Lower leg skin (tissue), 4 donors: ENCODE measurements around the gene TDP2. TPM values are rescaled to one million over a fixed set of nuclear protein-coding genes. Genes with fewer than 3 reads are reported as not detected.
"Not testable (repeated sequence)": the region's sequence is repeated elsewhere in the genome, so short reads cannot be mapped to it uniquely, and the experiment has no call there.

ENCODE experiments used
- DNase-seq, 2 donors: peaks; one replicate each; pipeline ENCODE4 v3.0.0-alpha.2; 2019; ENCODE audit warnings: low spot score in 2 of 2
- H3K4me3 ChIP-seq: fragments of 200-600 bp; sonication (generic); 2 replicates; pipeline ENCODE4 v1.5.1; 2017; ENCODE audit warnings: mild to moderate bottlenecking, low read depth; ENCODE audit not compliant: poor library complexity, severe bottlenecking
- CTCF ChIP-seq, 3 donors: fragments of 450-650 bp; IDR thresholded peaks; one replicate each; pipeline ENCODE4 v1.5.1; 2016; ENCODE audit warnings: antibody characterized with exemption in 3 of 3, mild to moderate bottlenecking in 3 of 3, moderate library complexity in 2 of 3
- POLR2A ChIP-seq, 2 donors: fragments of 450-650 bp; IDR thresholded peaks; one replicate each; pipeline ENCODE4 v1.6.1; 2016 to 2017; ENCODE audit warnings: antibody characterized with exemption in 2 of 2, mild to moderate bottlenecking in 1 of 2, moderate library complexity in 1 of 2
- WGBS, 2 donors: methylation state at CpG; one replicate each; pipeline ENCODE4 v1.1.5; 2018; 5-methylcytosine and 5-hydroxymethylcytosine counted together
- intact Hi-C: fragments of 100-400 bp; cut with DNase I; formaldehyde crosslinking; loops from one replicate; pipeline ENCODE4 v1.15.0; 2023; ENCODE audit warnings: low total_unique reads
- total RNA-seq, 4 donors: library from RNA; depleted of rRNA; stranded (reverse); fragments of >200 nt; gene quantifications; one replicate each; pipeline ENCODE4 v1.1.0, GENCODE V29; 2016

TDP2 gene
- total RNA-seq, 4 donors from 2014 or later, result 25.3 to 36.6 (median 26.6) TPM

- intact Hi-C loops, result no loop called here
- 62 to 66% methylated on average over 4 of the region's 4 CpGs for WGBS, 2 donors
- no peak for TF ChIP-seq POLR2A (IDR thresholded peaks at IDR 0.05)
- TF ChIP-seq CTCF (IDR thresholded peaks at IDR 0.05), result no peak
These were observed 36.1 kb upstream of the TDP2 start for GRCh38 chr6:24702720-24703282.

GRCh38 chr6:24699521-24700359 lies 33.0 kb upstream of the TDP2 start:
- TF ChIP-seq CTCF (IDR thresholded peaks at IDR 0.05) (no peak), POLR2A (IDR thresholded peaks at IDR 0.05) (no peak)
- WGBS, 2 donors, result 64 to 69% methylated on average over 3 of the region's 3 CpGs
- intact Hi-C loops, result no loop called here
- no peak for DNase-seq
- H3K4me3 ChIP-seq, result no peak overlapping the region

More at GRCh38 chr6:24702720-24703282, 36.1 kb upstream of the TDP2 start:
- no peak overlapping the region for H3K4me3 ChIP-seq
- no peak for DNase-seq

GRCh38 chr6:24696097-24696496 lies 29.4 kb upstream of the TDP2 start:
- no peak for DNase-seq
- TF ChIP-seq CTCF (IDR thresholded peaks at IDR 0.05) (no peak), POLR2A (IDR thresholded peaks at IDR 0.05) (no peak)
- H3K4me3 ChIP-seq, result no peak overlapping the region
- 71 to 86% methylated on average over 2 of the region's 2 CpGs for whole genome bisulfite sequencing, 2 donors
- intact Hi-C loops, result no loop called here

- intact Hi-C loops, H3K4me3 ChIP-seq, DNase-seq: not testable (repeated sequence)
- 28 to 30% methylated on average over 8 of the region's 8 CpGs for WGBS, 2 donors
These were observed 28.9 kb upstream of the TDP2 start for GRCh38 chr6:24695635-24696034.

- H3K4me3 ChIP-seq, result no peak overlapping the region
- intact Hi-C loops, result loop anchor here (5.0 kb wide), 2 partner anchors 112 to 267 kb away; no protein-coding TSS in a partner anchor
- no peak for DNase-seq
- TF ChIP-seq POLR2A (IDR thresholded peaks at IDR 0.05) (no peak), CTCF (IDR thresholded peaks at IDR 0.05) (no peak)
- WGBS, 2 donors, result 94 to 98% methylated on average over 1 of the region's 1 CpG
These were observed 27.5 kb upstream of the TDP2 start for GRCh38 chr6:24694198-24694597.

GRCh38 chr6:24692848-24693592 lies 26.3 kb upstream of the TDP2 start:
- no peak overlapping the region for H3K4me3 ChIP-seq
- no peak for DNase-seq
- intact Hi-C loops, result loop anchor here (5.0 kb wide), 2 partner anchors 111 to 266 kb away; no protein-coding TSS in a partner anchor
- WGBS, 2 donors, result 85 to 94% methylated on average over 2 of the region's 2 CpGs
- TF ChIP-seq POLR2A (IDR thresholded peaks at IDR 0.05) (no peak), CTCF (IDR thresholded peaks at IDR 0.05) (no peak)
